ENCODE results near the gene STXBP1.
A peak's percentile ranks its signal among the peaks of the same experiment; 100 is the strongest.
"Not testable (repeated sequence)": the region's sequence is repeated elsewhere in the genome, so short reads cannot be mapped to it uniquely, and the experiment has no call there.

Gene STXBP1

DNA sequence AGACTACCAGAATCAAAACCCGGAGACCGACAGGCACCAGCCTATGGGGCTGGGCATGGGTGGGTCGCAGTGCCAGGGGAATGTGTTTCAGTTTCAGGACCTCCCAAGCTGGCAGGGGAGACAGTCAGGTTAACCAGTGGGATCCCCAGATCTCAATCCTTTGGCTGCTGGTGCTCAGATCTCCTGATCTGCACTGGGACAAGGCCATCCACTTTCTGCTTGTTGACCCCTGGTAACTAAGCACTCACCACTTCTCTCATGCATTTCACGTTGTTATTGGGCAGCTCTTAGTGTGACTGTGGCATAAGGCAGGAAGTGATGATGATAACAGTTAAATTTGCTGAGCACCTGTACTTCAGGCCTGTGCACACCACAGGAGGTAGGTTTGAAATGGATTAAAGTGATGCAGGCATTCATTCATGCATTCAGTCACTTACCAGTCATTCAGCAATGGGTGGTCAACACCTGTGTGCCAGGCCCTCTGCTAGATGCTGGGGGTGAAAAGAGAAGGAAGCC lies 42.1 kb upstream of the STXBP1 start:
- H3K9me3 ChIP-seq (ENCODE audit: control insufficient read depth, low read length) = no peaks in the 10 kb centered on the region
- no peaks in the 10 kb centered on the region for H3K36me3 ChIP-seq (ENCODE audit: control insufficient read depth, insufficient read depth, low read length)
- peak overlapping the region; percentile 48 for H3K4me3 ChIP-seq (ENCODE audit: low read length)
- H3K27me3 ChIP-seq (ENCODE audit: control insufficient read depth, insufficient read depth, low read length) = no peaks in the 10 kb centered on the region
- H3K4me1 ChIP-seq (ENCODE audit: control insufficient read depth, insufficient read depth, low read length) = peaks cover 63% of the 10 kb centered on the region
- H3K9ac ChIP-seq (ENCODE audit: low read length) = peak overlapping the region; percentile 80

- Histone ChIP-seq H3K4me3 (ENCODE audit: low read length) (no peak overlapping the region), H3K9ac (ENCODE audit: low read length) (no peak overlapping the region), H3K9me3 (ENCODE audit: control insufficient read depth, low read length) (no peaks in the 10 kb centered on the region), H3K4me1 (ENCODE audit: control insufficient read depth, insufficient read depth, low read length) (peaks cover 61% of the 10 kb centered on the region), H3K36me3 (ENCODE audit: control insufficient read depth, insufficient read depth, low read length) (no peaks in the 10 kb centered on the region), H3K27me3 (ENCODE audit: control insufficient read depth, insufficient read depth, low read length) (no peaks in the 10 kb centered on the region)
These were observed 41.5 kb upstream of the STXBP1 start for GRCh38 chr9:127570533-127571111.

DNA sequence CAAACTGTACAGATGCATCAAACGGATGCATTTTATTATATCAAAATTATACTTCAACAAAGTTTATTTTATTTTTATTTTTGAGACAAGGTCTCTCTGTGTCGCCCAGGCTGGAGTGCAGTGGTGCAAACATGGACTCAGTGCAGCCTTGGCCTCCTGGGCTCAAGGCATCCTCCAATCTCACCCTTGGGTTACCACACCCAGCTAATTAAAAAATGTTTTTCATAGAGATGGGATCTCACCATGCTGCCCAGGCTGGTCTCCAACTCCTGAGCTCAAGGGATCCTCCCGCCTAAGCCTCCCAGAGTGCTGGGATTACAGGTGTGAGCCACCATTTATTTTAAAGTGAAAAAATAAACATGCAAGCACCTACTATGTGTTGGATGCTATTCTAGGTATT lies 40.1 kb upstream of the STXBP1 start:
- Histone ChIP-seq H3K4me3 (ENCODE audit: low read length) (no peak overlapping the region), H3K4me1 (ENCODE audit: control insufficient read depth, insufficient read depth, low read length) (peaks cover 58% of the 10 kb centered on the region)

DNA sequence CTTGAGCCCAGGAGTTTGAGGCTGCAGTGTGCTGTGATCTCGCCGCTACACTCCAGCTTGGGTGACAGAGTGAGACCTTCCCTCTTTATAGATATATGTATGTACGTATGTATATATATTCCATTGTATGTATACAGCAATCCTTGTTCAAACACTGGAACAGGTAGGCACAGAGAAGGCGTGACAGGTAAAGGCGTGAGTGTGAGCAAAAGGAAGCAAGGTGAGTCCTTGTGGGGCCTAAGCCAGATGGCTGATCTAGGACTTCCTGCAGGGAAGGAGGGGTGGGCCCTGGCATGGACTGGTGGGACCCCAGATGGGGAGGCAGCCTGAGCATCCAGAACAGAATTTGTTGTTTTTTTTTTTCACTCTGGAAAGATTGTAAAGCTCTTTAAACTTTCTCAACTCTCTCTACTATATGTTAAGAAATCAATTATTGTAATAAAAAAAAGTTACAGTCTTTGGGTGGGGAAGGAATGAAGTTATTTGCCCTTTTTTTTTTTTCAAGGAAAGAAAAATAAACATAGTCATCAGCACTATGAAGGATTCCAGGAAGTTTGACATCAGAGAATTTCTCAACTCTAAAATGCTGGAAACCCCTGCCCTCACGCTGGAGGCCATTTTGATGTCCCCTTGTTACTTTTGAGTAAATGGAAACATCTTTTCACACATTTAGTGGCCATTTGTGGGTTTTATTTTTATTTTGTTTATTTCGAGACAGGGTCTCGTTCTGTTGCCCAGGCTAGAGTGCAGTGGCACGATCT lies 38.9 kb upstream of the STXBP1 start:
- no peaks in the 10 kb centered on the region for H3K36me3 ChIP-seq (ENCODE audit: control insufficient read depth, insufficient read depth, low read length)
- H3K9me3 ChIP-seq (ENCODE audit: control insufficient read depth, low read length) = no peaks in the 10 kb centered on the region
- peak overlapping the region; percentile 45 for H3K9ac ChIP-seq (ENCODE audit: low read length)
- peaks cover 59% of the 10 kb centered on the region for H3K4me1 ChIP-seq (ENCODE audit: control insufficient read depth, insufficient read depth, low read length)
- no peak overlapping the region for H3K4me3 ChIP-seq (ENCODE audit: low read length)
- no peaks in the 10 kb centered on the region for H3K27me3 ChIP-seq (ENCODE audit: control insufficient read depth, insufficient read depth, low read length)

More for the DNA sequence above, 40.1 kb upstream of the STXBP1 start:
- no peaks in the 10 kb centered on the region for H3K9me3 ChIP-seq (ENCODE audit: control insufficient read depth, low read length)
- no peaks in the 10 kb centered on the region for H3K36me3 ChIP-seq (ENCODE audit: control insufficient read depth, insufficient read depth, low read length)
- H3K27me3 ChIP-seq (ENCODE audit: control insufficient read depth, insufficient read depth, low read length) = no peaks in the 10 kb centered on the region
- H3K9ac ChIP-seq (ENCODE audit: low read length) = no peak overlapping the region

DNA sequence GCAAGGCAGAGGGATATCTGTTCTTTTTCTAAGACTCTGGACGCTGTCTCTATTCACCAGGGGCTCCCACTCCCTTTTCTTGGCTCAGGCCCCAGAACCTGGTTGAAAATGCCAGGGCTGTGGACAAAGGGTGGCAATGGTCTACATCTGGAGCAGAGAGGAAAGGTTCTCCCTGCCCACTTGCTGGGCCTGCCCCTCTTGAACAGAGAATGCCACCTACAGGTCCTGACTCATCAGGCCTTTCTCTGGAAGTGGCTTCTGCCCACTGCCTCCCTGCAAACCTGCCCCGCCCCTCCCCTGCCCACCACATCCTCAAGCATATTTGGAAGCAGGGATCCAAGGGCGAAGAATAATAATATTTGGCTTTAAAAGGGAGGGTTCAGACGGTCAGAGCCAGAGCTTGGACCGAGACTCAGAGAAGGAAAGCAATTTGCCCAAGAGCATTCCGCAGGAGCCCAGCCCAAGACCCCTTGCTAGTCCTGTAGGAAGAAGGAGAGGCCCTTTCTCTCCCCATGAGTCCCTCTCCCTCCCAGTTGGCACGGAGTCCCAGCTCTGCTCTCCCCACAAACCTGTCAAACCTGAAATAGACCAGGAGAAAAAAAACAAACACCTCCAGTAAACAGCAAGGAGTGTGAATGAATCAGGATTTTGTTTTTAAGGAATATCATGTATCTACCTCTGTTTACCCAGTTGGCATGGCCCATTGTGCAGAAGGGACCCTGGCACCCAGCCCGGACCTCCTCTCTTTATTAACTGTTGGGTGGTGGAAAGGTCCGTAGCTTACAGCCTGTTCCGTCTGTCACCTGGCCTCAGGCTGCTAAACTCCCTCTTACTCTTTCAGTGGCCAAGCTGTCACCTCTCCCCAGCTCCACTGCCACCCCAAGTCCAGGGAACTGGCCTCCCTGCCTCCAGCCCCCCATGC lies 37.7 kb upstream of the STXBP1 start:
- H3K4me1 ChIP-seq (ENCODE audit: control insufficient read depth, insufficient read depth, low read length) = peaks cover 71% of the 10 kb centered on the region
- H3K36me3 ChIP-seq (ENCODE audit: control insufficient read depth, insufficient read depth, low read length) = no peaks in the 10 kb centered on the region
- H3K27me3 ChIP-seq (ENCODE audit: control insufficient read depth, insufficient read depth, low read length) = no peaks in the 10 kb centered on the region
- no peaks in the 10 kb centered on the region for H3K9me3 ChIP-seq (ENCODE audit: control insufficient read depth, low read length)
- H3K9ac ChIP-seq (ENCODE audit: low read length) = peak overlapping the region; percentile 45
- H3K4me3 ChIP-seq (ENCODE audit: low read length) = no peak overlapping the region

DNA sequence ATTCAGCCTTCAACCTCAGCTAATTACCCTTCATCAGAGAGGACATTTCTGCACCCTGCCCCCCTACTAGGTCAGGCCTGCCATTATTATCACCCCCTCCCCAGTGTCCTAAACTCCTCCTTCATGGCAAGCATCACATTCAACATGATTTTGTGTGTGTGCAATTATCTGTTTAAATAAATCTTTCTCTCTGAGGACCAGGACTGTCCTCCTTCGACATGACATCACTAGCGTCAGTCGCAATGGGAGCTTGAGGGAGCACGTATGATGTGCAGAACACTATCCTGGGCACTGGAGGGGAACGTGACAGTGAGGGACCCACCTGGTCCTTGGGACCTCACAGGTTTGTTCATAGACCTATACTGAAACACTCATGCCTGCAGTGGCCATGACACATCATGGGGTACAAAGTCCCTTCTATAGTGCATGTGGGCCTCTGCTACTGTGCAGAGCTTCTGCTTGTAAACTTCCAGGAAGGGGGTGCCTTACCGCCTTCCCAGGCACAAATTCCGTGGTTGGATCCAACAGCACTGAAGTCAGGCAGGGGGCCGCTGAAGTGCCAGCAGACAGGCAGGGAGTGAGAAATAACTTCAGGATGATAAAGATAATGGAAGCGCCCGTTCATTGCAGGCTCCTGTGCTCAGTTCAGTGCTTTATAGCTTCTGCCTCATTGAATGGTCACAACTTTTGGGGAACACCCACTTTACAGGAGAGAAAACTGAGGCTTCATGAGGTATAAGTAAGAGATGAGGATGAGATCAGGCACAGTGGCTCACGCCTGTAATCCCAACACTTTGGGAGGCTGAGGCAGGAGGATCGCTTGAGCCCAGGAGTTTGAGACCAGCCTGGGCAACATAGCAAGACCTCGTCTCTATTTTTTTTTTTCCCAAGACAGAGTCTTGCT lies 36.0 kb upstream of the STXBP1 start:
- Histone ChIP-seq H3K4me1 (ENCODE audit: control insufficient read depth, insufficient read depth, low read length) (peaks cover 68% of the 10 kb centered on the region), H3K27me3 (ENCODE audit: control insufficient read depth, insufficient read depth, low read length) (no peaks in the 10 kb centered on the region), H3K9me3 (ENCODE audit: control insufficient read depth, low read length) (no peaks in the 10 kb centered on the region), H3K36me3 (ENCODE audit: control insufficient read depth, insufficient read depth, low read length) (no peaks in the 10 kb centered on the region), H3K4me3 (ENCODE audit: low read length) (no peak overlapping the region), H3K9ac (ENCODE audit: low read length) (no peak overlapping the region)

GRCh38 chr9:127577194-127577593 lies 34.9 kb upstream of the STXBP1 start:
- H3K9ac ChIP-seq (ENCODE audit: low read length); H3K27me3 ChIP-seq (ENCODE audit: control insufficient read depth, insufficient read depth, low read length); H3K4me3 ChIP-seq (ENCODE audit: low read length); H3K9me3 ChIP-seq (ENCODE audit: control insufficient read depth, low read length); H3K36me3 ChIP-seq (ENCODE audit: control insufficient read depth, insufficient read depth, low read length): not testable (repeated sequence)
- peaks cover 68% of the 10 kb centered on the region for H3K4me1 ChIP-seq (ENCODE audit: control insufficient read depth, insufficient read depth, low read length)

DNA sequence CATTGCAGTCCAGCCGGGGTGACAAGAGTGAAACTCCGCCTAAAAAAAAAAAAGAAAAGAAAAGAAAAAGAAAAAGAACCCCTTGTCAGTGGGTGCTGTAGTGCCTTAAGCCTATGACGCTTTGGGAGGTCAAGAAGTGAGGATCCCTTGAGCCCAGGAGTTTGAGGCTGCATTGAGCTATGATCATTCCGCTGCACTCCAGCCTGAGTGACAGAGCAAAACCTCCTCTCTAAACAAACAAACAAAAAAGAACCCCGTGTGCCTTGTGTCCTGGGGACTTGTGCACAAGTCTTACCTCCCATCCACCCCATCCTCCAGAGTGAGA lies 33.5 kb upstream of the STXBP1 start:
- H3K27me3 ChIP-seq (ENCODE audit: control insufficient read depth, insufficient read depth, low read length) = no peaks in the 10 kb centered on the region
- H3K9me3 ChIP-seq (ENCODE audit: control insufficient read depth, low read length) = no peaks in the 10 kb centered on the region
- H3K4me3 ChIP-seq (ENCODE audit: low read length) = no peak overlapping the region
- H3K36me3 ChIP-seq (ENCODE audit: control insufficient read depth, insufficient read depth, low read length) = no peaks in the 10 kb centered on the region
- H3K4me1 ChIP-seq (ENCODE audit: control insufficient read depth, insufficient read depth, low read length) = peaks cover 58% of the 10 kb centered on the region
- peak overlapping the region; percentile 63 for H3K9ac ChIP-seq (ENCODE audit: low read length)

DNA sequence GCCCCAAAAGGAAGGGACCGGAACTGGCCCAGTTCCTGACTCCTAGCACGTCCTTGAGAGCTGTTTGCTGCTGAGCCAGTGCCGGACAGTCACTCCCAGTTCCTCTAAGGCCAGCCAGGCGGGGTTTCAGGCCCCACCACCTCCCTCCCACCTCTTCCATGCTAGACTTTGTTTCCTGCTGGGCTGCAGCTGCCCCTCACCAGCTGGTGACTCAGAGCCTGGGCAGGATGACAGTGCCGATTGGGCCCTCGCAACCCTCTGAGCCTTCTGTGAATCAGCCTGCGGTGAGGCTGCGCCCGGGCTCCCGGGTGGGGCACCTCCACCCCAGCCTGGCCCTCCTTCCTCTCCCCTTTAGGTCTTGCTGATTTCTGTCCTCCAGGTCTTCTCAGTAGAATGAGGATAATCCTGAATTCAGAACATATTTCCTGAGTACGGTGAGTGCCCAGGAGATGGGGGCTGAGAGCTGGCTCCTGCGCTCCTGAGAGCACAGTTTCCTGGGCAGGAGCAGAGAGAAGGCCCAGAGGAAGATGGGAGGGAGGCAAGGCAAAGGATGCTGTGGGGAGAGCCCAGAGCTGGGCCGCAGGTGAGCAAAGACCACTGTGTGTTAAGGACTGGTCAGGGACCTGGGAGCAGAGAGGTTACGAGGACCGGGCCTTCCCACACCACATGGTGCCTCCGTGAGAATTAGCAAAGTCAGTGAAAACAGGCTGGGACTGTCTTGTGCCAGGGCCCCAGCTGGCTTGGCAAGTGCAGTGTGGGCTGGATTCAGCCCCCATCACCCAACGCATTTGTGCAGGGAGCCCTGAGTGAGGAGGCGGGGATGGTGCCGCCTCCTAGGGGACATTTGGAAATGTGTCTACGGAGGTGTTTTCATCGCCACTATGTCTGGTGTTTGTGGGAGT lies 32.9 kb upstream of the STXBP1 start:
- Histone ChIP-seq H3K4me1 (ENCODE audit: control insufficient read depth, insufficient read depth, low read length) (peaks cover 51% of the 10 kb centered on the region), H3K9me3 (ENCODE audit: control insufficient read depth, low read length) (no peaks in the 10 kb centered on the region), H3K27me3 (ENCODE audit: control insufficient read depth, insufficient read depth, low read length) (no peaks in the 10 kb centered on the region), H3K9ac (ENCODE audit: low read length) (peak overlapping the region; percentile 63), H3K4me3 (ENCODE audit: low read length) (peak overlapping the region; percentile 23), H3K36me3 (ENCODE audit: control insufficient read depth, insufficient read depth, low read length) (no peaks in the 10 kb centered on the region)

DNA sequence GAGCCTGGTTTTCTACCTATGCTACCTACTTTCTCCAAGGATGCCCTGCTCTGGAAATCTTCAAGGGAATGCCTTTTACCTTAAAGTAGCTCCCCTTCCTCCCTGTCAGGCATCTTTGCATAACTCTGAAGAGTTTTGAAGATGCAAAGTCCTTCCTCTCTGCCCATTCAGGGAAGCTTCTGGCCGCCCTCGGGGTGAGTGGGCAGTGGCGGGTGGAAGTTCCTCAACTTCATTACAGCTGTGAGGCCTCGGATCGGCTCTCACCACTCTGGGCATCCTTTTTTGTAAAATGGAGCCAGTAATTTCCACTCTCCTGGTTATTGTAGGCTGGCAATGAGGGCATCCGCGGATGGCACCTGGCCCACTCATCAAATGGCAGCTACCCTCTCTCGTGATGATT lies 31.7 kb upstream of the STXBP1 start:
- Histone ChIP-seq H3K9ac (ENCODE audit: low read length) (no peak overlapping the region), H3K36me3 (ENCODE audit: control insufficient read depth, insufficient read depth, low read length) (no peaks in the 10 kb centered on the region), H3K9me3 (ENCODE audit: control insufficient read depth, low read length) (no peaks in the 10 kb centered on the region), H3K4me1 (ENCODE audit: control insufficient read depth, insufficient read depth, low read length) (peaks cover 40% of the 10 kb centered on the region), H3K4me3 (ENCODE audit: low read length) (no peak overlapping the region), H3K27me3 (ENCODE audit: control insufficient read depth, insufficient read depth, low read length) (no peaks in the 10 kb centered on the region)

Measured in mucosa of stomach (tissue), 1 donor.